ENCODE results near the gene IRF4. TPM values are rescaled to one million over a fixed set of nuclear protein-coding genes. Genes with fewer than 3 reads are reported as not detected.

IRF4 gene
- total RNA-seq, 1 donor from 2014 or later = 6.0 TPM

DNA sequence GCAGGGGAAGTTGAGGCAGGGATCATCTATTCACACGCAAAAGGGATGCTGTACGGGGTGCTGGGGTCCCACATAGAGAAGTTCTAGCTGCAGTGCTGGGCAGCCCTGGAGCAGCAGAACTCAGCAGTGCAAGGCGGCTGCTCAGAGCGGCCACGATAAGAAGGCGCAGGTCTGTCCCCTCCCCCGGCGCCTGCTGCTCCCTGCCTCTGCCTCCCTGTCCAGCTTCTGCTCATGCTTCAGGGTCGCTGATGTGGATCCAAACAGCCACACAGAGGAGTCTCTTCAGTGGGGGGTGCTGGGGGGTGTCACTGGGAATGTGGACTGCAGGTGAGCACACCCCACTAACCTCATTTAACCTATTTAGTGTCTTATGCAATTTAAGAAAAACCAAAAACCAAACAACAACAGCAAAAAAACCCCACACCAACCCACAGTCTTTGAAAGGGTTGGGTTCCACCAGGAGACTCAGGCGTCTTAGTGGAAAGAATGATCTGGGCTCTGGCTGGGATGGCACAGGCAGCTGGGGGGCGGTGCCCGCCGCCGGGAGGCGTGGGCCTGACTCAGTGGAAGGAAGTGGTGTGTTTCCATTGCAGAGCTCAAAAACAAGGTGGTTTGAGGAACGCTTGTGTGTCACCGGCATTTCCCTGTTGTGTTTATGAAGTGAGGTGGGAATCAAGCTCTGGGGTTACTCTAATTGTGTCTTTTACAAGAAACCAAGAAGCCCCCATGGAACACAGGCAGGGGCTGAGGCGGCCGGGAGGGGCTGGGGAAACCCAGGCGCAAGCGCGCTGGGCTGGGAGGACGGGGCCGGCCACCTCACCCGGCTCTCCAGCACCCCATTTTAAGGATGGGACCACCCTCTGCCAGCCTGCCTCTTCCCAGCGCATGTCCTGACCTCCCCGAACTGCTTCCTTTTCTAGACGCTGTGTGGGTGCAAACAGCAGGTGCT is 55.1 kb downstream of the IRF4 start:
- Histone ChIP-seq H3K4me1 (no peaks in the 10 kb centered on the region), H3K9me3 (no peaks in the 10 kb centered on the region), H3K27ac (no peak overlapping the region), H3K4me3 (peak overlapping the region; percentile 3), H3K36me3 (no peaks in the 10 kb centered on the region), H3K27me3 (ENCODE audit: low read depth) (peaks cover 5% of the 10 kb centered on the region)
- intact Hi-C loops (cut with DNase I) = no loop called here
- DNase-seq (no peak), ATAC-seq (peak in 1 of 2 donors; percentile 8)
- TF ChIP-seq, protein P1, sequence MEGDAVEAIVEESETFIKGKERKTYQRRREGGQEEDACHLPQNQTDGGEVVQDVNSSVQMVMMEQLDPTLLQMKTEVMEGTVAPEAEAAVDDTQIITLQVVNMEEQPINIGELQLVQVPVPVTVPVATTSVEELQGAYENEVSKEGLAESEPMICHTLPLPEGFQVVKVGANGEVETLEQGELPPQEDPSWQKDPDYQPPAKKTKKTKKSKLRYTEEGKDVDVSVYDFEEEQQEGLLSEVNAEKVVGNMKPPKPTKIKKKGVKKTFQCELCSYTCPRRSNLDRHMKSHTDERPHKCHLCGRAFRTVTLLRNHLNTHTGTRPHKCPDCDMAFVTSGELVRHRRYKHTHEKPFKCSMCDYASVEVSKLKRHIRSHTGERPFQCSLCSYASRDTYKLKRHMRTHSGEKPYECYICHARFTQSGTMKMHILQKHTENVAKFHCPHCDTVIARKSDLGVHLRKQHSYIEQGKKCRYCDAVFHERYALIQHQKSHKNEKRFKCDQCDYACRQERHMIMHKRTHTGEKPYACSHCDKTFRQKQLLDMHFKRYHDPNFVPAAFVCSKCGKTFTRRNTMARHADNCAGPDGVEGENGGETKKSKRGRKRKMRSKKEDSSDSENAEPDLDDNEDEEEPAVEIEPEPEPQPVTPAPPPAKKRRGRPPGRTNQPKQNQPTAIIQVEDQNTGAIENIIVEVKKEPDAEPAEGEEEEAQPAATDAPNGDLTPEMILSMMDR (IDR thresholded peaks at IDR 0.05) = no peak

DNA sequence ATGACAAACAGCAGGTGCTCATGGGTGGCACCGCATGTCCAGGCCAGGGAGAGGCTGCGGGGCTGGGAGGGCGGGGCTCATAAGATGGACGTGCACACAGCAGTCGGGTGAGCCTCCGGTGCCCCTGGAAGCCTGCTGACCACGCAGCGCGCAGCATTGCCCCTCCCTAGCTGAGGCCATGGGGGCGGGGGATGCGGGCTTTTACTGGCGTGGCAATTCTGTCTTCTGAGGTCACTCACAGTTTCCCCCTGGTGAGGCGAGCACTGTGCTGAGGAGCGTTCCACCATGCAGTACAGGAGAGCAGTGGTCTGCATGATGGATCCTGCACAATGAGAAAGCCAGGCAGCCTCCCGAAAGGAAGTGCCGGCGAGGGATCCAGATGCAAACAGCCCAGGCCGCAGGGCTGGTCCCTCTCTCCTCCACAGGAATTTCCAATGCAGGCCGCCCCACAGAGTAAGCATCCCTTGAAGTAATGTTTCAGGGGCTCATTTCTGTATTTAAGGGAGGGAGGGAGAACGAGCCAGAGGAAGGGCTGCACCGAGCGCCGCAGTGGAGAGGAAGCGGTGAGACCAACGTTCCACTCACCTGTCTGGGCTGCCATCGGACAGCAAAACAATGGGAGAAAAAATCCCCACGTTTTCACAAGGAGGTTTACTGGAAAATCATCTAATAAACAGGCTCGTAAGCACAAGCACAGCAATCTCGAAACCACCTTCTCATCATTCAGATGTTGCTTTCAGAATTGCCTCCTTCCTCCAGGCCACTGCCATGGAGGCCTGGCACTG is 56.0 kb downstream of the IRF4 start:
- TF ChIP-seq, protein P1 (IDR thresholded peaks at IDR 0.05) = no peak
- peak overlapping the region; percentile 3 for H3K4me3 ChIP-seq
- DNase-seq = no peak
- no peaks in the 10 kb centered on the region for H3K4me1 ChIP-seq
- peaks cover 5% of the 10 kb centered on the region for H3K27me3 ChIP-seq (ENCODE audit: low read depth)
- ATAC-seq = no peak
- H3K9me3 ChIP-seq = no peaks in the 10 kb centered on the region
- no peaks in the 10 kb centered on the region for H3K36me3 ChIP-seq
- H3K27ac ChIP-seq = no peak overlapping the region
- intact Hi-C loops (cut with DNase I) = no loop called here

- Histone ChIP-seq H3K9me3 (no peaks in the 10 kb centered on the region), H3K4me1 (no peaks in the 10 kb centered on the region), H3K27me3 (ENCODE audit: low read depth) (peaks cover 5% of the 10 kb centered on the region), H3K4me3 (no peak overlapping the region), H3K36me3 (no peaks in the 10 kb centered on the region), H3K27ac (no peak overlapping the region)
- no peak for DNase-seq
- intact Hi-C loops (cut with DNase I) = no loop called here
- TF ChIP-seq, protein P1 (IDR thresholded peaks at IDR 0.05) = no peak
- no peak for ATAC-seq
Measured at GRCh38 chr6:448296-449056, 56.9 kb downstream of the IRF4 start.

GRCh38 chr6:449057-449430 is 57.5 kb downstream of the IRF4 start:
- TF ChIP-seq, protein P1 (IDR thresholded peaks at IDR 0.05) = no peak
- intact Hi-C loops (cut with DNase I) = no loop called here

More at GRCh38 chr6:449057-449430, 57.5 kb downstream of the IRF4 start:
- Histone ChIP-seq H3K9me3 (no peaks in the 10 kb centered on the region), H3K36me3 (no peaks in the 10 kb centered on the region), H3K27me3 (ENCODE audit: low read depth) (no peaks in the 10 kb centered on the region), H3K27ac (no peak overlapping the region), H3K4me1 (no peaks in the 10 kb centered on the region), H3K4me3 (no peak overlapping the region)
- DNase-seq (no peak), ATAC-seq (no peak)
